ENCODE results near the gene CBX7.

GRCh38 chr22:39149915-39150847 lies 2.3 kb downstream of the CBX7 start:
- no peak for TF ChIP-seq KLF13 (tag; IDR thresholded peaks at IDR 0.05; ENCODE audit: borderline replicate concordance, low read depth)
- no peak for TF ChIP-seq SMAD3 (CRISPR knock-in tag; conservative IDR thresholded peaks at IDR 0.05)
- no peak for TF ChIP-seq ZMIZ1 (IDR thresholded peaks at IDR 0.05; ENCODE audit: low read depth in 2 of 2, low read length in 2 of 2)
- TF ChIP-seq EZH2 (IDR thresholded peaks at IDR 0.05; ENCODE audit: borderline replicate concordance, low read depth, low read length), result no peak
- TF ChIP-seq NFIC (IDR thresholded peaks at IDR 0.05), result no peak
- no peak for TF ChIP-seq ZBTB7A (IDR thresholded peaks at IDR 0.05; ENCODE audit: borderline replicate concordance, control insufficient read depth, low read depth, low read length)
- no peak for TF ChIP-seq FOXJ3 (CRISPR knock-in tag; IDR thresholded peaks at IDR 0.05)

Measured in K562 (cell line).